OCI-LY1 (cell line): ENCODE data around the gene SLC8A1.

Experiments
- H2AFZ ChIP-seq: fragments of 200-600 bp; sonication (generic), shearing (Covaris generic); 2 replicates; pipeline ENCODE4 v1.6.0; 2014; ENCODE audit warnings: antibody characterized with exemption, mild to moderate bottlenecking, low read length
- H3F3A ChIP-seq: fragments of 200-600 bp; sonication (generic), shearing (Covaris generic); 2 replicates; pipeline ENCODE4 v1.6.0; 2014; ENCODE audit warnings: mild to moderate bottlenecking, antibody characterized with exemption, low read length, moderate library complexity; ENCODE audit not compliant: insufficient read depth
- H3K27ac ChIP-seq: fragments of 200-600 bp; sonication (generic); 2 replicates; pipeline ENCODE4 v1.5.1; 2014; ENCODE audit warnings: low read length, mixed run types, mild to moderate bottlenecking, low read depth; ENCODE audit not compliant: poor library complexity, severe bottlenecking
- H3K27me3 ChIP-seq: fragments of 200-600 bp; sonication (generic); 2 replicates; pipeline ENCODE4 v1.6.0; 2014; ENCODE audit warnings: antibody characterized with exemption, mild to moderate bottlenecking, low read length, moderate library complexity; ENCODE audit not compliant: insufficient read depth
- H3K36me3 ChIP-seq: fragments of 200-600 bp; sonication (generic); 2 replicates; pipeline ENCODE4 v1.6.1; 2014; ENCODE audit warnings: mild to moderate bottlenecking, antibody characterized with exemption, low read length, moderate library complexity, mixed read lengths; ENCODE audit not compliant: insufficient read depth
- H3K4me1 ChIP-seq: fragments of 200-600 bp; sonication (generic); 2 replicates; pipeline ENCODE4 v1.5.1; 2014; ENCODE audit warnings: mild to moderate bottlenecking, low read length, moderate library complexity; ENCODE audit not compliant: insufficient read depth, severe bottlenecking
- H3K4me2 ChIP-seq: fragments of 200-600 bp; sonication (generic), shearing (Covaris generic); 2 replicates; pipeline ENCODE4 v1.6.1; 2014; ENCODE audit warnings: low read length
- H3K4me3 ChIP-seq: fragments of 200-600 bp; sonication (generic); 2 replicates; pipeline ENCODE4 v1.5.1; 2014; ENCODE audit warnings: low read length, low read depth, mild to moderate bottlenecking, mixed read lengths; ENCODE audit not compliant: poor library complexity, severe bottlenecking
- H3K79me2 ChIP-seq: fragments of 200-600 bp; shearing (Covaris generic); 2 replicates; pipeline ENCODE4 v1.6.1; 2016; ENCODE audit warnings: mixed run types, low read length, mixed read lengths; ENCODE audit not compliant: insufficient read depth
- H3K9ac ChIP-seq: fragments of 200-600 bp; sonication (generic), shearing (Covaris generic); 2 replicates; pipeline ENCODE4 v1.6.1; 2014; ENCODE audit warnings: mild to moderate bottlenecking, low read length, mixed read lengths
- H3K9me2 ChIP-seq: fragments of 200-600 bp; sonication (generic), shearing (Covaris generic); 2 replicates; pipeline ENCODE4 v1.6.1; 2014; ENCODE audit warnings: low read depth, mild to moderate bottlenecking, low read length, mixed read lengths
- H3K9me3 ChIP-seq: fragments of 200-600 bp; shearing (Covaris generic); 2 replicates; pipeline ENCODE4 v1.6.1; 2014; ENCODE audit warnings: low read length, mixed read lengths
- H4K20me1 ChIP-seq: fragments of 200-600 bp; sonication (generic), shearing (Covaris generic); 2 replicates; pipeline ENCODE4 v1.6.0; 2016; ENCODE audit warnings: mild to moderate bottlenecking, low read length; ENCODE audit not compliant: insufficient read depth
- CTCF ChIP-seq: fragments of 200-600 bp; sonication (generic), shearing (Covaris generic); IDR thresholded peaks from 2 replicates; pipeline ENCODE4 v1.5.1; 2017; ENCODE audit warnings: mild to moderate bottlenecking, antibody characterized with exemption, low read length, moderate library complexity, mixed read lengths
- EZH2 ChIP-seq: fragments of 200-600 bp; sonication (generic), shearing (Covaris generic); IDR thresholded peaks from 2 replicates; pipeline ENCODE4 v1.8.0; 2017; ENCODE audit warnings: borderline replicate concordance, mixed run types, mild to moderate bottlenecking, antibody characterized with exemption, low read length, moderate library complexity, mixed read lengths

SLC8A1 gene

GRCh38 chr2:40204268-40204667, 247.6 kb downstream of the SLC8A1 start:
- Histone ChIP-seq H3K9me3 (no peaks in the 10 kb centered on the region), H3K27me3 (no peaks in the 10 kb centered on the region), H4K20me1 (no peaks in the 10 kb centered on the region), H3K4me2 (no peak overlapping the region), H3K4me1 (no peaks in the 10 kb centered on the region), H3F3A (no peaks in the 10 kb centered on the region), H3K9me2 (no peaks in the 10 kb centered on the region), H3K79me2 (no peaks in the 10 kb centered on the region), H3K27ac (no peak overlapping the region), H3K4me3 (no peak overlapping the region), H3K9ac (no peak overlapping the region), H2AFZ (no peak overlapping the region), H3K36me3 (no peaks in the 10 kb centered on the region)
- TF ChIP-seq CTCF (no peak), EZH2 (no peak)

- Histone ChIP-seq H3K9me2 (no peaks in the 10 kb centered on the region), H3K4me1 (no peaks in the 10 kb centered on the region)
Observed at GRCh38 chr2:40202798-40203400, 249.0 kb downstream of the SLC8A1 start.

GRCh38 chr2:40201425-40201824, 250.5 kb downstream of the SLC8A1 start:
- no peaks in the 10 kb centered on the region for H3F3A ChIP-seq
- H3K9me3 ChIP-seq: no peaks in the 10 kb centered on the region
- no peak overlapping the region for H3K9ac ChIP-seq
- no peak overlapping the region for H3K27ac ChIP-seq
- no peaks in the 10 kb centered on the region for H4K20me1 ChIP-seq
- H3K36me3 ChIP-seq: no peaks in the 10 kb centered on the region
- no peak overlapping the region for H3K4me2 ChIP-seq
- TF ChIP-seq EZH2 (no peak), CTCF (no peak)
- H3K4me3 ChIP-seq: no peak overlapping the region
- H3K4me1 ChIP-seq: no peaks in the 10 kb centered on the region
- H2AFZ ChIP-seq: no peak overlapping the region
- H3K9me2 ChIP-seq: no peaks in the 10 kb centered on the region
- H3K79me2 ChIP-seq: no peaks in the 10 kb centered on the region
- no peaks in the 10 kb centered on the region for H3K27me3 ChIP-seq

More at GRCh38 chr2:40202798-40203400, 249.0 kb downstream of the SLC8A1 start:
- Histone ChIP-seq H2AFZ (no peak overlapping the region), H3F3A (no peaks in the 10 kb centered on the region), H3K27me3 (no peaks in the 10 kb centered on the region), H3K9ac (no peak overlapping the region), H3K9me3 (no peaks in the 10 kb centered on the region), H3K36me3 (no peaks in the 10 kb centered on the region), H3K79me2 (no peaks in the 10 kb centered on the region), H3K27ac (no peak overlapping the region), H3K4me2 (no peak overlapping the region), H3K4me3 (no peak overlapping the region), H4K20me1 (no peaks in the 10 kb centered on the region)
- TF ChIP-seq EZH2: no peak
- TF ChIP-seq CTCF: no peak
